CD4-positive, alpha-beta T cell treated with Interleukin-17A for 1 hour (primary cell): ENCODE data around the gene ELANE.
"Not testable (repeated sequence)": the region's sequence is repeated elsewhere in the genome, so short reads cannot be mapped to it uniquely, and the experiment has no call there.

Experiments used
- DNase-seq: peaks from one replicate; pipeline ENCODE4 v3.0.0-alpha.2; 2020

ELANE gene

GRCh38 chr19:814152-815078 lies 37.7 kb upstream of the ELANE start:
- no peak for DNase-seq

GRCh38 chr19:815079-815774 lies 36.9 kb upstream of the ELANE start:
- no peak for DNase-seq

- DNase-seq, result no peak
Measured at GRCh38 chr19:815775-816499, 36.2 kb upstream of the ELANE start.

DNA sequence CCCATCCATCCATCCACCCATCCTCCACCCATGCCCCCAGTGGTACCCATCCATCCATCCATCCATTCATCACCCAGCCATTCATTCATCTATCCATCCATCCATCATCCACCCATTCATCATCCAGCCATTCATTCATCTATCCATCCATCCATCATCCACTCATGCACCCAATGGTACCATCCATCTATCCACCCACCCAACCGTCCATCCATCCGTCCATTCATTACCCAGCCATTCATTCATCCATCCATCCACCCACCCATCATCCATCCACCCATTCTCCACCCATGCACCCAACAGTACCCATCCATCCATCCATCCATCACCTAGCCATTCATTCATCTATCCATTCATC lies 35.6 kb upstream of the ELANE start:
- no peak for DNase-seq

- not testable (repeated sequence) for DNase-seq
Measured at GRCh38 chr19:820212-820611, 31.9 kb upstream of the ELANE start.

DNA sequence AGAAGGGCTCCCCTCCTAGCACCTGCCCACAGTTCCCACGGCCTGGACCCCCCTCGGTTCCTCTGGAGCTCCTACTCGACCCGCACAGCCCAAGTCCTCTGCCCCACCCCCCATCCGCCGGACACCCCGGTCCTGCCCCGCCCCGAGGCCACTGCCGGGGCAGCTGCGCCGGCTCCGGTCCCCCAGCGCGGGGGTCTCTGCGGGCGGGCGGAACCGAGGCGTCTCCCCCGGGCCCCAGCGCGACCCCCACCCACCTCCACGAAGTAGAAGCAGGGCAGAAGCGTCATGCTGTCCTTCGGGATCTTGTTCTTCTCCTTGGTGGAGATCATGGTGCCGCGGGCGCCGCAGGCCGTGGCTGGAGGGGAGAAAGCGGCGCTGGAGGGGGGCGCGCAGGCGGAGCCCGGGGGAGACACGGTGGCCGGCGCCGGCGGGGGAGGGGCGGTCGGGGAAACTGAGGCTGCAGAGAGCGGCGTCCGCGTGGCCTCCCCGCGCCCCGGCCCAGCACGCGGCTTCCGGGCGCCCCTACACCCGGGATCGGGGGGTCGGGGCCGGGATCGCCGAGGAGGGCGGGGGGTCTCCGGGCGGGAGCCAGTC lies 30.8 kb upstream of the ELANE start:
- no peak for DNase-seq

GRCh38 chr19:821825-822503 lies 30.1 kb upstream of the ELANE start, which contains the start of gene PLPPR3:
Gene PLPPR3 (minus strand): TSS chr19:821955. CDS start chr19:821559, 396 bp downstream.
- DNase-seq, result no peak

- no peak for DNase-seq
Measured at GRCh38 chr19:823565-824121, 28.5 kb upstream of the ELANE start.

- DNase-seq, result no peak
Measured at GRCh38 chr19:824885-825284, 27.2 kb upstream of the ELANE start.

- DNase-seq, result no peak
Measured at GRCh38 chr19:825897-826644, 26.0 kb upstream of the ELANE start.

DNA sequence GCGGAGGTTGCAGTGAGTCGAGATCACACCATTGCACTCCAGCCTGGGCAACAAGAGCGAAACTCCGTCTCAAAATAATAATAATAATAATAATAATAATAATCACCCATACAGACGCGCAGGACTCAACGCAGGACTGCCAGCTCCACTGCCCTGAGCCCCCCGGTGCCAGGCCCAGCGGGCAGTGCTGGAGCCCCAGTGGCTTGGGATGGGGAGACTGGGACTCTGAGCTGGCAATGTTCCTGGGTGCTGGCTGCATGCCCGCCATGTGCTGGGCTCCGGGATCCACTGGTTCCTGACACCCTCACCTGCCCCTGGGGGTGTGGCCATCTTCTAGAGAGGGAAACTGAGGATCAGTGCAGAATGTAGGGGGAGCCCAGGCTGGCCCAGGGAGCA lies 24.8 kb upstream of the ELANE start:
- DNase-seq, result no peak

- no peak for DNase-seq
Measured at GRCh38 chr19:827710-828321, 24.3 kb upstream of the ELANE start, which contains the start of gene AZU1. Gene AZU1 (plus strand): TSS chr19:827837. CDS start chr19:827847, 10 bp downstream.

DNA sequence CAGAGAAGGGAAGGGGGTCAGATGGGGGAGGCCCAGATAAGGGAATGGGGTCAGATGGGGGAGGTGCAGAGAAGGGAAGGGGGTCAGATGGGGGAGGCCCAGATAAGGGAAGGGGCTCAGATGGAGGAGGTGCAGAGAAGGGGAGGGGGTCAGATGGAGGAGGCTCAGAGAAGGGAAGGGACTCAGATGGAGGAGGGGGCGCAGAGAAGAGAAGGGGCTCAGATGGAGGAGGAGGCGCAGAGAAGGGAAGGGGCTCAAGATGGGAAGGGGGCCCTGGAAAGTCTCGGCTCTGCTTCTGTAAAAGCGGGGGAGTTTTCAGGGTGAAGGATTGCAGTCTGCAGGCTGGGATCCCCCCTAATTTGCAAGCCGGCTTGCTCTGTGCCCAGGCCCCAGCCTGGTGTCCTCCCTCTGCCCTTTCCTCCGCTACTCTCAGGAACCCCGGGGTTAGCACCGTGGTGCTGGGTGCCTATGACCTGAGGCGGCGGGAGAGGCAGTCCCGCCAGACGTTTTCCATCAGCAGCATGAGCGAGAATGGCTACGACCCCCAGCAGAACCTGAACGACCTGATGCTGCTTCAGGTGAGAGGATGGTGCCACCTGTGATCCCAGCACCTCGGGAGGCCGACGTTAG lies 22.9 kb upstream of the ELANE start:
- DNase-seq, result no peak

DNA sequence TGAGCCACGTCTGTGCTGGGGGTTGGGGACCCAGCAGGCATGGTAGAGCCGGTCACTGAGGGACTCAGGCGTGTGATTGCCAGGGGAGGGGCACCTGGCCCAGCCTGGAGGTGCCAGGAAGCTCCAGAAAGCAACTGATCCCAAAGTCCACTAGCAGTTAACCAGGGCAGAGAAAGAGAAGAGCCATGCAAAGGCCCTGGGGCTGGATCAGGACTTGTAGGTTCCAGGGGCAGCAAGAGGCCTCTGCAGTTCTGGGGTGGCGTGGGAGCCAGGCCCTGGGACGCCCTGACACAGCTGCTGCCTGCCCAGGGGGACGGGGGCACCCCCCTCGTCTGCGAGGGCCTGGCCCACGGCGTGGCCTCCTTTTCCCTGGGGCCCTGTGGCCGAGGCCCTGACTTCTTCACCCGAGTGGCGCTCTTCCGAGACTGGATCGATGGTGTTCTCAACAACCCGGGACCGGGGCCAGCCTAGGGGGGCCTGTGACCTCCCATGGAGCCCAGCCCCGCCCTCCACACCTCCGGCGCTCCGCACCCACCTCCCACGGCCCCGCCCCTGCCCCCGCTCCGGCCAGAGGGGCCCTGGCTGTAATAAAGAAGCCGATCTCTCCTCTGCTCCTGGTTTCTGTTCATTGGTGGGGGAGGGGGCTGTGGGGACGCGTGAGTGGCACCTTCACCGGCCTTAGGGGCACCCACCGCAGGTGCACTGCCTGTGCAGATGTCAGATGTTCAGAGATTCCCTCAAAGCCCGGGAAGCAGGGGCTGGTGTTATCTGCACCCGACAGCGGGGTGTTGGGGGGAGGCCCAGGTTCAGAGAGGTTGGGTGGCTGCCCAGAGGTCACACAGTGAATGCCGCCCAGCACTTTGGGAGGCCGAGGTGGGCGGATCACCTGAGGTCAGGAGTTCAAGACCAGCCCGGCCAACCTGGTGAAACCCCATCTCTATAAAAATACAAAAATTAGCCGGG lies 20.4 kb upstream of the ELANE start:
- DNase-seq, result no peak

DNA sequence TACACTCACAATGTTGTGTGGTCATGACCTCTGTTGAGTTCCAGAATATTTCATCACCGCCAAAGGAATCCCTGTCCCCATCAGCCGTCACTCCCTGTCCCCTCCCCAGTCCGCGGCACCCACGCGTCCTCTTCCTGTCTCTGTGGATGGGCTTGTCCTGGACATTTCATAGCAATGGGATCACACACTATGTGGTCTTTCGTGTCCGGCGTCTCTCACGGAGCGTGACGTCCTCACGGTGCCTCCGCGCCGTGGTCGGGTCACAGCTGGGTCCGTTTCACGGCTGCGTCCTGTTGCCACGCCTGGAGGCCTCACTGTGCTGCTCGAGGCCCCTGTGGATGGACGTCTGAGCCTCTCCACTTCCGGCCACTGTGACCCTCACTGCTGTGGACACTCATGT lies 17.9 kb upstream of the ELANE start:
- no peak for DNase-seq

DNA sequence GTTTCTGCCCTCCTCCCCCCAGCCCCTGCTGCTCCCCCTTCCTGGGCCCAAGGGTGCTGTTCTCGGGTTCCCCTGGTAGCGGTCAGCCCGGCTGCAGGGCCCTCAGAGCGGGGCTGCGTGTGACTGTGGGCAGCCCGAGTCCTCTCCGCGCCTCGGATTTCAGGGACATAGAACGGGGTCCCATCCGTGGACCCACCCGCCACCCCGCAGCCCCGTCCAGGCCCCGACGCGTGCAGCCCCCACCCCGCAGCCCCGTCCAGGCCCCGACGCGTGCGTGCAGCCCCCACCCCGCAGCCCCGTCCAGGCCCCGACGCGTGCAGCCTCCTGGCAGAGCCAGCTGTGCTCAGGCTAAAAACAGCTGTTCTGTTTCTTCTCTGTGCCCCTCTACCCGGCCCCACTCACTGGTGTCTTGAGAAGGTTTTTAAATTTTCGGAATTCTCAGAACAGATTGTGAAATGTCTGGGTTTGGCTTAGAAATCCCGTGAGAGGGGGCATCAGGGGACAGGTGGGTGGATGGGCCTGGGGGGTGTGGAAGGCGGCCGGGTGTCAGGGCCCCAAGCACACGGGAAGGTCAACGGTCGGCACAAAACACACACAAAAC lies 16.8 kb upstream of the ELANE start:
- no peak for DNase-seq

- no peak for DNase-seq
Measured at GRCh38 chr19:840519-841206, 11.4 kb upstream of the ELANE start, which contains the start of gene PRTN3. Gene PRTN3 (plus strand): TSS chr19:840999. CDS start chr19:841009, 10 bp downstream.

DNA sequence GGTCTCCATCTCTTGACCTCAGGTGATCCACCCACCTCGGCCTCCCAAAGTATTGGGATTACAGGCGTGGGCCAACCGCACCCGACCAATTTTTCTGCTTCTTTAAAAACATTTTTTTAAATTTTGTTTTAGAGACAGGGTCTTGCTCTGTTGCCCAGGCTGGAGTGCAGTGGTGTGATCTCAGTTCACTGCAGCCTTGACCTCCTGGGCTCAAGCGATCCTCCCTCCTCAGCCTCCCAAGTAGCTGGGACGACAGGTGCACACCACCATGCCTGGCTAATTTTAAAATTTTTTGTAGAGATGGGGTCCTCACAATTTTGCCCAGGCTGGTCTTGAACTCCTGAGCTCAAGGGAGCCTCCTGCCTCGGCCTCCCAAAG lies 9.3 kb upstream of the ELANE start:
- DNase-seq, result not testable (repeated sequence)
